Adrenal gland (tissue), 5 donors: ENCODE results near the gene UNC93B1.

Experiments
- POLR2A ChIP-seq, 2 donors: fragments of 450-650 bp; IDR thresholded peaks; one replicate each; pipeline ENCODE4 v1.6.1; 2017; ENCODE audit warnings: antibody characterized with exemption in 2 of 2, mild to moderate bottlenecking in 2 of 2, moderate library complexity in 1 of 2
- TF ChIP-seq, protein P1 (sequence below), 6 experiments: fragments of 450-650 bp in 4 of 6; fragments of 200-600 bp in 2 of 6; sonication (generic) in 1 of 6; IDR thresholded peaks; 1 replicate in 5 of 6; 2 replicates in 1 of 6; pipeline versions ENCODE4 v1.5.1 to v1.8.0; 2016 to 2021; ENCODE audit warnings: antibody characterized with exemption in 6 of 6, mild to moderate bottlenecking in 2 of 6, moderate library complexity in 1 of 6
- donor health status: DM: no; HTN: no; CAD: no.

DNA sequence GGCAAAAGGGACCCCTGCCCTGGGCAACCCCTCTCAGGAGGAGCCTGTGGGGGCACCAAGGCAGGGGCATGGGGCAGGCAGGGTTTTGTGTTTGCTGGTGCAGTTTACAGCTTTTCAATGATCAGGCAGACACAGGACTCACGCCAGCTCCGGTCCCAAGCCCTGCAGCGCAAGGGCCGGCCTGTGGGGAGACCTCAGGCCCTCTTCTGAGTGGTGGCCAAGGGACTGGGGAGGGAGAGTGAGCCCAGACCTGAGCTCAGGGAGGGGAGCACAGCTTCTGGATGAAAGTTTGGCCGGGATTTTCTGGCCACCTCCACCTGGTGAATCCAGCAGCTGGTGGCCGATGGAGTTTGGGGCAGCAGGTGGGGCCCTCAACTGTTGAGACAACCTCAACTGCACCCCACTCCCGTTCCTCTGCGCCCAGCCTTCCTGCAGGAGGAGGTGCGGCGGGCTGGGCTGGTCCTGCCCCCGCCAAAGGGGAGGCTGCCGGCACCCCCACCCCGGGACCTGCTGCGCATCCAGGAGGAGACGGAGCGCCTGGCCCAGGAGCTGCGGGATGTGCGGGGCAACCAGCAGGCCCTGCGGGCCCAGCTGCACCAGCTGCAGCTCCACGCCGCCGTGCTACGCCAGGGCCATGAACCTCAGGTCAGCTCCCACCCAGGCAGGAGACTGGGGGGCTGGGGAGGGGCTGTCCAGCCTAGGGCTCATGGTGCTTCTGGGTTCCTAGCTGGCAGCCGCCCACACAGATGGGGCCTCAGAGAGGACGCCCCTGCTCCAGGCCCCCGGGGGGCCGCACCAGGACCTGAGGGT, 38.5 kb upstream of the UNC93B1 start:
- TF ChIP-seq, protein P1, sequence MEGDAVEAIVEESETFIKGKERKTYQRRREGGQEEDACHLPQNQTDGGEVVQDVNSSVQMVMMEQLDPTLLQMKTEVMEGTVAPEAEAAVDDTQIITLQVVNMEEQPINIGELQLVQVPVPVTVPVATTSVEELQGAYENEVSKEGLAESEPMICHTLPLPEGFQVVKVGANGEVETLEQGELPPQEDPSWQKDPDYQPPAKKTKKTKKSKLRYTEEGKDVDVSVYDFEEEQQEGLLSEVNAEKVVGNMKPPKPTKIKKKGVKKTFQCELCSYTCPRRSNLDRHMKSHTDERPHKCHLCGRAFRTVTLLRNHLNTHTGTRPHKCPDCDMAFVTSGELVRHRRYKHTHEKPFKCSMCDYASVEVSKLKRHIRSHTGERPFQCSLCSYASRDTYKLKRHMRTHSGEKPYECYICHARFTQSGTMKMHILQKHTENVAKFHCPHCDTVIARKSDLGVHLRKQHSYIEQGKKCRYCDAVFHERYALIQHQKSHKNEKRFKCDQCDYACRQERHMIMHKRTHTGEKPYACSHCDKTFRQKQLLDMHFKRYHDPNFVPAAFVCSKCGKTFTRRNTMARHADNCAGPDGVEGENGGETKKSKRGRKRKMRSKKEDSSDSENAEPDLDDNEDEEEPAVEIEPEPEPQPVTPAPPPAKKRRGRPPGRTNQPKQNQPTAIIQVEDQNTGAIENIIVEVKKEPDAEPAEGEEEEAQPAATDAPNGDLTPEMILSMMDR (IDR thresholded peaks at IDR 0.05) = no peak
- TF ChIP-seq POLR2A (IDR thresholded peaks at IDR 0.05) = no peak
